ENCODE measurements around the gene HYKK. TPM values are rescaled to one million over a fixed set of nuclear protein-coding genes. Genes with fewer than 3 reads are reported as not detected.
"Not testable (repeated sequence)": the region's sequence is repeated elsewhere in the genome, so short reads cannot be mapped to it uniquely, and the experiment has no call there.

HYKK gene
- total RNA-seq, 2 donors from 2014 or later, result 1.6 to 5.1 TPM

GRCh38 chr15:78536134-78536533 is 28.8 kb downstream of the HYKK start:
- Mint-ChIP-seq H3K36me3 (peaks cover 4 to 5% of the 10 kb centered on the region in 2 donors), H3K9me3 (peaks cover 0 to 6% of the 10 kb centered on the region in 2 donors), H3K27ac (no peak overlapping the region)
- DNase-seq (ENCODE audit: low spot score in 2 of 2), result no peak
- ATAC-seq, result no peak

- ATAC-seq, result no peak
- Mint-ChIP-seq H3K27ac (no peak overlapping the region), H3K36me3 (peaks cover 16 to 17% of the 10 kb centered on the region in 2 donors), H3K9me3 (peaks cover 0 to 6% of the 10 kb centered on the region in 2 donors)
- no peak for DNase-seq (ENCODE audit: low spot score in 2 of 2)
Measured at GRCh38 chr15:78537266-78537905, 30.0 kb downstream of the HYKK start.

GRCh38 chr15:78538358-78538757 is 31.0 kb downstream of the HYKK start:
- Mint-ChIP-seq H3K27ac (peak overlapping the region in 1 of 2 donors; percentile 97), H3K9me3 (peaks cover 0 to 6% of the 10 kb centered on the region in 2 donors), H3K36me3 (peaks cover 21 to 22% of the 10 kb centered on the region in 2 donors)
- ATAC-seq, result no peak
- no peak for DNase-seq (ENCODE audit: low spot score in 2 of 2)

- H3K9me3 Mint-ChIP-seq; DNase-seq (ENCODE audit: low spot score in 2 of 2); ATAC-seq: not testable (repeated sequence)
- peak overlapping the region; percentile 97 to 99 for H3K27ac Mint-ChIP-seq
- H3K36me3 Mint-ChIP-seq, result peaks cover 22 to 24% of the 10 kb centered on the region in 2 donors
Measured at GRCh38 chr15:78539464-78540140, 32.2 kb downstream of the HYKK start.

GRCh38 chr15:78540141-78540870 is 32.9 kb downstream of the HYKK start, which contains the start of gene PSMA4:
Gene PSMA4, plus strand, starts transcription at chr15:78540444. Its CDS starts 1,484 bp downstream, at chr15:78541928.
- H3K9me3 Mint-ChIP-seq, result peaks cover 0 to 6% of the 10 kb centered on the region in 2 donors
- H3K36me3 Mint-ChIP-seq, result peaks cover 22 to 27% of the 10 kb centered on the region in 2 donors
- DNase-seq (ENCODE audit: low spot score in 2 of 2) (peak; percentile 94 to 96), ATAC-seq (peak; percentile 87 to 92)
- H3K27ac Mint-ChIP-seq, result peak within 1 kb of the TSS; percentile 97 to 99

- peaks cover 22 to 31% of the 10 kb centered on the region in 2 donors for H3K36me3 Mint-ChIP-seq
- peak overlapping the region; percentile 97 to 99 for H3K27ac Mint-ChIP-seq
- DNase-seq (ENCODE audit: low spot score in 2 of 2), result peak in 1 of 2 donors; percentile 16
- ATAC-seq, result peak; percentile 20 to 34
- peaks cover 0 to 6% of the 10 kb centered on the region in 2 donors for H3K9me3 Mint-ChIP-seq
Measured at GRCh38 chr15:78540871-78541743, 33.7 kb downstream of the HYKK start.

GRCh38 chr15:78541744-78542034 is 34.3 kb downstream of the HYKK start:
- no peak for ATAC-seq
- Mint-ChIP-seq H3K9me3 (peaks cover 0 to 6% of the 10 kb centered on the region in 2 donors), H3K27ac (peak overlapping the region; percentile 97 to 99), H3K36me3 (peaks cover 22 to 35% of the 10 kb centered on the region in 2 donors)
- DNase-seq (ENCODE audit: low spot score in 2 of 2), result no peak

GRCh38 chr15:78542647-78543046 is 35.3 kb downstream of the HYKK start:
- Mint-ChIP-seq H3K36me3 (peaks cover 22 to 35% of the 10 kb centered on the region in 2 donors), H3K27ac (peak overlapping the region; percentile 74 to 97), H3K9me3 (peaks cover 0 to 6% of the 10 kb centered on the region in 2 donors)
- ATAC-seq (no peak), DNase-seq (ENCODE audit: low spot score in 2 of 2) (no peak)

- H3K36me3 Mint-ChIP-seq, result peaks cover 5 to 8% of the 10 kb centered on the region in 2 donors
Measured at GRCh38 chr15:78550194-78550593, 42.8 kb downstream of the HYKK start.

GRCh38 chr15:78550815-78551214 is 43.4 kb downstream of the HYKK start:
- Mint-ChIP-seq H3K9me3 (no peaks in the 10 kb centered on the region), H3K36me3 (peaks cover 5 to 7% of the 10 kb centered on the region in 2 donors), H3K27ac (no peak overlapping the region)
- DNase-seq (ENCODE audit: low spot score in 2 of 2) (no peak), ATAC-seq (no peak)

More at GRCh38 chr15:78550194-78550593, 42.8 kb downstream of the HYKK start:
- DNase-seq (ENCODE audit: low spot score in 2 of 2) (no peak), ATAC-seq (no peak)
- no peak overlapping the region for H3K27ac Mint-ChIP-seq
- H3K9me3 Mint-ChIP-seq, result no peaks in the 10 kb centered on the region

- DNase-seq (ENCODE audit: low spot score in 2 of 2) (no peak), ATAC-seq (no peak)
- Mint-ChIP-seq H3K36me3 (peaks cover 0 to 5% of the 10 kb centered on the region in 2 donors), H3K27ac (no peak overlapping the region), H3K9me3 (no peaks in the 10 kb centered on the region)
Measured at GRCh38 chr15:78551902-78552301, 44.5 kb downstream of the HYKK start.

- peaks cover 0 to 5% of the 10 kb centered on the region in 2 donors for H3K36me3 Mint-ChIP-seq
- ATAC-seq (no peak), DNase-seq (ENCODE audit: low spot score in 2 of 2) (no peak)
- no peak overlapping the region for H3K27ac Mint-ChIP-seq
- H3K9me3 Mint-ChIP-seq, result no peaks in the 10 kb centered on the region
Measured at GRCh38 chr15:78552597-78552996, 45.2 kb downstream of the HYKK start.

GRCh38 chr15:78560201-78560600 is 52.8 kb downstream of the HYKK start:
- H3K27ac Mint-ChIP-seq; H3K9me3 Mint-ChIP-seq; H3K36me3 Mint-ChIP-seq; DNase-seq (ENCODE audit: low spot score in 2 of 2); ATAC-seq: not testable (repeated sequence)

GRCh38 chr15:78561490-78561889 is 54.1 kb downstream of the HYKK start:
- Mint-ChIP-seq H3K9me3 (no peaks in the 10 kb centered on the region), H3K36me3 (peaks cover 3% of the 10 kb centered on the region in 2 donors), H3K27ac (peak overlapping the region in 1 of 2 donors; percentile 5)
- ATAC-seq (no peak), DNase-seq (ENCODE audit: low spot score in 2 of 2) (no peak)

GRCh38 chr15:78563092-78563491 is 55.7 kb downstream of the HYKK start:
- H3K36me3 Mint-ChIP-seq, result peaks cover 4 to 6% of the 10 kb centered on the region in 2 donors
- H3K27ac Mint-ChIP-seq, result no peak overlapping the region
- DNase-seq (ENCODE audit: low spot score in 2 of 2) (no peak), ATAC-seq (no peak)
- no peaks in the 10 kb centered on the region for H3K9me3 Mint-ChIP-seq

GRCh38 chr15:78564743-78565096 is 57.3 kb downstream of the HYKK start:
- H3K27ac Mint-ChIP-seq, result peak overlapping the region in 1 of 2 donors; percentile 34
- no peaks in the 10 kb centered on the region for H3K9me3 Mint-ChIP-seq
- no peak for DNase-seq (ENCODE audit: low spot score in 2 of 2)
- peaks cover 4 to 6% of the 10 kb centered on the region in 2 donors for H3K36me3 Mint-ChIP-seq
- peak; percentile 12 to 21 for ATAC-seq

All from activated naive CD4-positive, alpha-beta T cell treated with anti-CD3 and anti-CD28 coated beads, Interleukin-2, amount 50 U/mL, for 72 hours (primary cell).